Heart left ventricle (tissue), 16 donors: Measurements from ENCODE around the gene BBS1. TPM values are rescaled to one million over a fixed set of nuclear protein-coding genes. Genes with fewer than 3 reads are reported as not detected.
"Not testable (repeated sequence)": the region's sequence is repeated elsewhere in the genome, so short reads cannot be mapped to it uniquely, and the experiment has no call there.

Source experiments
- ATAC-seq, 4 donors: fragments of 200-7000 bp; cut with Tn5 transposase; one replicate each; pipeline ENCODE4 v1.9.1; 2020 to 2022; ENCODE audit warnings: moderate library complexity in 4 of 4, mild to moderate bottlenecking in 3 of 4, moderate number of reproducible peaks in 1 of 4
- DNase-seq, 5 donors: peaks; one replicate each; pipeline ENCODE4 v3.0.0-alpha.2; 2020
- H3K27ac ChIP-seq, 12 donors: fragments of 200-600 bp; sonication (generic) in 4 of 12; one replicate each; pipeline versions ENCODE4 v1.5.0 to v1.8.0; 2016 to 2022; ENCODE audit warnings: mild to moderate bottlenecking in 2 of 12
- H3K27me3 ChIP-seq, 9 donors: fragments of 200-600 bp; sonication (generic) in 2 of 9; one replicate each; pipeline versions ENCODE4 v1.5.1 to v1.8.0; 2016 to 2022; ENCODE audit warnings: mild to moderate bottlenecking in 3 of 9
- H3K36me3 ChIP-seq, 9 donors: fragments of 200-600 bp; sonication (generic) in 2 of 9; one replicate each; pipeline versions ENCODE4 v1.5.0 to v1.8.0; 2018 to 2022; ENCODE audit warnings: mild to moderate bottlenecking in 2 of 9
- H3K4me1 ChIP-seq, 12 donors: fragments of 200-600 bp; sonication (generic) in 4 of 12; one replicate each; pipeline versions ENCODE4 v1.5.0 to v1.8.0; 2016 to 2022; ENCODE audit warnings: mild to moderate bottlenecking in 3 of 12
- H3K4me3 ChIP-seq, 12 donors: fragments of 200-600 bp; sonication (generic) in 4 of 12; one replicate each; pipeline versions ENCODE4 v1.5.0 to v1.8.0; 2017 to 2022; ENCODE audit warnings: mild to moderate bottlenecking in 9 of 12, moderate library complexity in 4 of 12
- H3K9me3 ChIP-seq, 12 donors: fragments of 200-600 bp; sonication (generic) in 4 of 12; one replicate each; pipeline versions ENCODE4 v1.5.0 to v1.8.0; 2016 to 2022; ENCODE audit warnings: mild to moderate bottlenecking in 1 of 12
- CTCF ChIP-seq, 12 donors: fragments of 200-600 bp; sonication (generic) in 4 of 12; IDR thresholded peaks; one replicate each; pipeline versions ENCODE4 v1.5.0 to v1.8.0; 2018 to 2022; ENCODE audit warnings: antibody characterized with exemption in 12 of 12, mild to moderate bottlenecking in 5 of 12
- POLR2A ChIP-seq, 2 donors: fragments of 450-650 bp; IDR thresholded peaks; one replicate each; pipeline ENCODE4 v1.6.1; 2017; ENCODE audit warnings: antibody characterized with exemption in 2 of 2, mild to moderate bottlenecking in 2 of 2, moderate library complexity in 2 of 2
- WGBS, 4 donors: extraction: QIAGEN DNeasy Blood & Tissue Kit in 2 of 4; methylation state at CpG; one replicate each; pipeline versions ENCODE4 v1.1.5 to v1.1.7; 2013 to 2018; 5-methylcytosine and 5-hydroxymethylcytosine counted together
- intact Hi-C, 10 donors: fragments of 100-400 bp; cut with DNase I; formaldehyde crosslinking; loops; one replicate each; pipeline versions ENCODE4 v1.11.1 to v1.14.2; 2022
- long read RNA-seq, 3 donors: library from polyadenylated mRNA; unstranded; transcript quantifications; one replicate each; pipeline ENCODE4 v2.0.0, GENCODE V29; 2020 to 2021
- polyA plus RNA-seq, 2 donors: library from polyadenylated mRNA; stranded (reverse); fragments of 200-250 nt; gene quantifications; one replicate each; pipeline ENCODE4 v1.2.3, GENCODE V29; 2013
- total RNA-seq, 9 donors: library from RNA; depleted of rRNA in 2 of 9; stranded (reverse); fragments of >200 nt in 2 of 9; fragmentation: NEBNext Ultra II Directional in 3 of 9; extraction: Animal tissue kit (Norgen Biotek cat#: 25700) in 3 of 9; gene quantifications; one replicate each; pipeline versions ENCODE4 v1.1.0 to v1.2.4, GENCODE V29; 2016 to 2023
- donor health status: ischemic (EF 13 %, LVEDD 7.1; RV severe dilation, severe dysfunction).
- donor health status: healthy with polysubstance abuse.
- donor health status: DM: no; HTN: yes; CAD: no.
- donor health status: DM: no; HTN: no; CAD: no.
- donor health status: ischemic (EF 25% LVEDD 6.9; RV normal size, moderate dysfunction).
- donor health status: ischemic (EF 25% LVEDD 5.7; RV mildly dilated, moderate dysfunction).
- donor health status: healthy.
- donor health status: DM: yes; HTN: yes; CAD: no.
- donor health status: ischemic (EF 35%, LVEDD 5.7; RV mildly dilated, moderate dysfunction).
- donor health status: nonischemic (EF 11% LVEDD 7.7; RV severe dilation, severe dysfunction).
- donor health status: DM: yes; HTN: yes; CAD: no.
- donor health status: PGD.
- donor health status: ischemic (EF 29% LVEDD 5.4; RV normal size, mild dysfunction).
- donor health status: nonischemic (EF 23%, LVEDD 6.1; RV moderate dilation, normal function).

The BBS1 gene
- total RNA-seq: 10 to 100 TPM; 15.8 to 51.8 (median 18.7) TPM
- polyA plus RNA-seq: 10 to 100 TPM; 11.0 to 11.9 TPM
- long read RNA-seq, donor 1, transcript BBS1-201 (17 exons, 3,423 nt): major isoform, 6 of 22 reads
- long read RNA-seq, donor 1, partial matches to known transcripts: 11 of 22 reads
- long read RNA-seq, donor 1, other reads (novel, unspliced or antisense): 5 of 22 reads
- long read RNA-seq, donor 2, transcript BBS1-201 (17 exons, 3,423 nt): major isoform, 13 of 22 reads
- long read RNA-seq, donor 2, partial matches to known transcripts: 6 of 22 reads
- long read RNA-seq, donor 2, other reads (novel, unspliced or antisense): 3 of 22 reads
- long read RNA-seq, donor 3, partial matches to known transcripts: 0 of 8 reads
- long read RNA-seq, donor 3, other reads (novel, unspliced or antisense): 5 of 8 reads

DNA sequence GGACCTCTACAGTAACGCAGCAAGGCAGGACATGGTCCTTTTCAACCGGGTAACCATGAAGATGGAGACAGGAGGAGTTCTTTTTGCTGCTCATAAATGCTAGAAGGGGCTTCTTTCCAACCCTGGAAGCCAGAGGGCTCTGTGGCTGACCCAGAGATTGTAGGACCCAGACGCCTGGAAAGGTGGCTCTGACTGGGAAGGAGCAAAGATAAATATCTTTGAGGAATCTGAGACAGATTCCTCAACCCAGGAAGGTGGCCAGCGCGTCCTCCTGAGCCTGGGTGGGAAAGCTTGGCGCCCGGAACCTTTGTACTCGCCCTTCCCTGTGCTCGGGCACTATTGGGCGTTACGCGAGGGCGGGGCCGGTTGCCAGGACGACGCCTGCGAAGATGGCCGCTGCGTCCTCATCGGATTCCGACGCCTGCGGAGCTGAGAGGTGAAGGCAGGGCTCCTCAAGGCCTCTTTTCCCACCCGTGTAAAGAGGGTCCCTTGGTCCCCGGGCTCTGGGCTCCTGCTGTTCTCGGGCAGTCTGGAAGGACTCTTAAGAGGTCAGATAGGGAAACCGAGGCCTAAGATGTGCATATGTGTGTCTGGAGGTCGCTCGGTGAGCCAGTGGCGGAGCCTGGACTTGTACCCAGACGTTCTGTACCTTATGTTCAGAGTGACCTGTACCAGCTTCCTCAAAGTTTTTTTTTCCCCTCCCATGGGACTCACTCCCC, at the start of gene BBS1:
Gene BBS1, plus strand, starts transcription at position 365 of the 719 bp plus-strand sequence. Its CDS starts 25 bp downstream, at position 390.
- WGBS, 4 donors: 0 to 3% (median 1%) methylated on average over 8 to 31 of the region's 31 CpGs
- Histone ChIP-seq H3K36me3 (peaks cover 0 to 35% (median 11%) of the 10 kb centered on the region in 9 donors), H3K27ac (peak within 1 kb of the TSS in 11 of 12 donors; percentile 10 to 72 (median 63)), H3K4me3 (peak within 1 kb of the TSS; percentile 55 to 97 (median 84)), H3K4me1 (peaks cover 0 to 18% (median 12%) of the 10 kb centered on the region in 12 donors), H3K27me3 (no peaks in the 10 kb centered on the region), H3K9me3 (no peaks in the 10 kb centered on the region)
- intact Hi-C loops: loop anchor here in 1 of 10 donors (2.0 kb wide), 1 partner anchor 30 kb away; the partner anchor contains the start of gene DPP3
- peak; percentile 88 to 92 (median 90) for DNase-seq
- peak; percentile 93 to 98 (median 97) for ATAC-seq
- TF ChIP-seq CTCF (IDR thresholded peaks at IDR 0.05) (peak in 1 of 12 donors; percentile 19), POLR2A (IDR thresholded peaks at IDR 0.05) (peak in 1 of 2 donors; percentile 40)

GRCh38 chr11:66462010-66462409, 48.4 kb upstream of the BBS1 start:
- ATAC-seq: no peak

DNA sequence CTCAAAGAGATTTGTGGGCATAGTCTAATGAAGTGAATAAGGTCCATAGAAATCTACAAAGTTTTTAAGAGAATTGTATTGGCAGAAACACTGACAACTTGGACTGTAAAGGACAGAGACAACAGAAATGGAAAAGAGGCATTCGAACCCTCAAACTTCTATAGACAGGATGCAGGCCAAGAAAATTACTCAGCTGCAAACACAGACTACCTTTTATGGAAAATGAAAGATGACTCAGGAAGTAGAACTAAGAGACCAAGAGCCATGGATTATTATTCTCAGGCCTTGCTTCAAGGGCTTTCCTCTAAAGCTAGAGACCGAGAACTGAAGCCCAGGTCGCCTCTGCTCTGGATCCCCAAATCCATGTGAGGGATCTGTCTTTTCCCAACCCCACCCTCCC, 47.5 kb upstream of the BBS1 start:
- Histone ChIP-seq H3K27me3 (no peaks in the 10 kb centered on the region), H3K9me3 (peaks cover 0 to 12% (median 0%) of the 10 kb centered on the region in 12 donors), H3K36me3 (no peaks in the 10 kb centered on the region), H3K4me3 (no peak overlapping the region), H3K4me1 (peaks cover 0 to 23% (median 9%) of the 10 kb centered on the region in 12 donors), H3K27ac (no peak overlapping the region)
- ATAC-seq (no peak), DNase-seq (no peak)
- TF ChIP-seq POLR2A (IDR thresholded peaks at IDR 0.05): no peak
- no peak for TF ChIP-seq CTCF (IDR thresholded peaks at IDR 0.05)
- 89 to 97% (median 93%) methylated on average over 3 of the region's 3 CpGs for WGBS, 4 donors
- intact Hi-C loops: no loop called here

More at GRCh38 chr11:66462010-66462409, 48.4 kb upstream of the BBS1 start:
- H3K27me3 ChIP-seq: no peaks in the 10 kb centered on the region
- H3K27ac ChIP-seq: no peak overlapping the region
- no peaks in the 10 kb centered on the region for H3K36me3 ChIP-seq
- H3K4me1 ChIP-seq: peaks cover 0 to 15% (median 4%) of the 10 kb centered on the region in 12 donors
- H3K4me3 ChIP-seq: no peak overlapping the region
- peaks cover 0 to 12% (median 0%) of the 10 kb centered on the region in 12 donors for H3K9me3 ChIP-seq
- no peak for DNase-seq
- TF ChIP-seq CTCF (IDR thresholded peaks at IDR 0.05) (no peak), POLR2A (IDR thresholded peaks at IDR 0.05) (no peak)
- intact Hi-C loops: no loop called here

GRCh38 chr11:66464116-66464515, 46.3 kb upstream of the BBS1 start:
- H3K4me3 ChIP-seq, ATAC-seq, H3K27ac ChIP-seq, intact Hi-C loops, DNase-seq, H3K27me3 ChIP-seq, H3K36me3 ChIP-seq: not testable (repeated sequence)
- 84 to 93% (median 88%) methylated on average over 5 of the region's 5 CpGs for WGBS, 4 donors
- Histone ChIP-seq H3K9me3 (peaks cover 0 to 12% (median 0%) of the 10 kb centered on the region in 12 donors), H3K4me1 (peaks cover 0 to 29% (median 12%) of the 10 kb centered on the region in 12 donors)
